Parathyroid adenoma (tissue), 2 donors: Measurements from ENCODE around the gene PGLYRP4.

Experiments used
- H2AFZ ChIP-seq: fragments of 300-600 bp; sonication (generic); one replicate; pipeline ENCODE4 v1.7.0; 2017; ENCODE audit warnings: antibody characterized with exemption, mild to moderate bottlenecking
- H3K27ac ChIP-seq: fragments of 300-600 bp; sonication (generic); one replicate; pipeline ENCODE4 v1.7.0; 2017
- H3K27me3 ChIP-seq: fragments of 300-600 bp; sonication (generic); one replicate; pipeline ENCODE4 v1.7.0; 2017; ENCODE audit warnings: low read length; ENCODE audit not compliant: control insufficient read depth, insufficient read depth
- H3K36me3 ChIP-seq: fragments of 300-600 bp; sonication (generic); one replicate; pipeline ENCODE4 v1.7.0; 2017; ENCODE audit warnings: low read length; ENCODE audit not compliant: control insufficient read depth, insufficient read depth
- H3K4me1 ChIP-seq: fragments of 300-600 bp; sonication (generic); one replicate; pipeline ENCODE4 v1.7.0; 2017; ENCODE audit warnings: control low read depth
- H3K4me2 ChIP-seq: fragments of 300-600 bp; sonication (generic); one replicate; pipeline ENCODE4 v1.7.0; 2017; ENCODE audit warnings: low read length
- H3K4me3 ChIP-seq: fragments of 300-600 bp; sonication (generic); one replicate; pipeline ENCODE4 v1.7.0; 2017; ENCODE audit warnings: low read depth, low read length
- H3K79me2 ChIP-seq: fragments of 300-600 bp; sonication (generic); one replicate; pipeline ENCODE4 v1.7.0; 2017; ENCODE audit warnings: control low read depth
- H3K9ac ChIP-seq: fragments of 300-600 bp; sonication (generic); one replicate; pipeline ENCODE4 v1.7.0; 2017; ENCODE audit warnings: mild to moderate bottlenecking
- H3K9me3 ChIP-seq: fragments of 300-600 bp; sonication (generic); one replicate; pipeline ENCODE4 v1.7.0; 2017; ENCODE audit warnings: low read length; ENCODE audit not compliant: control insufficient read depth
- TF ChIP-seq, protein P1 (sequence below): fragments of 300-600 bp; sonication (generic); IDR thresholded peaks from one replicate; pipeline ENCODE4 v1.7.0; 2017; ENCODE audit warnings: antibody characterized with exemption, mild to moderate bottlenecking
- donor health status: primary hyperparathyroidism.

The PGLYRP4 gene

DNA sequence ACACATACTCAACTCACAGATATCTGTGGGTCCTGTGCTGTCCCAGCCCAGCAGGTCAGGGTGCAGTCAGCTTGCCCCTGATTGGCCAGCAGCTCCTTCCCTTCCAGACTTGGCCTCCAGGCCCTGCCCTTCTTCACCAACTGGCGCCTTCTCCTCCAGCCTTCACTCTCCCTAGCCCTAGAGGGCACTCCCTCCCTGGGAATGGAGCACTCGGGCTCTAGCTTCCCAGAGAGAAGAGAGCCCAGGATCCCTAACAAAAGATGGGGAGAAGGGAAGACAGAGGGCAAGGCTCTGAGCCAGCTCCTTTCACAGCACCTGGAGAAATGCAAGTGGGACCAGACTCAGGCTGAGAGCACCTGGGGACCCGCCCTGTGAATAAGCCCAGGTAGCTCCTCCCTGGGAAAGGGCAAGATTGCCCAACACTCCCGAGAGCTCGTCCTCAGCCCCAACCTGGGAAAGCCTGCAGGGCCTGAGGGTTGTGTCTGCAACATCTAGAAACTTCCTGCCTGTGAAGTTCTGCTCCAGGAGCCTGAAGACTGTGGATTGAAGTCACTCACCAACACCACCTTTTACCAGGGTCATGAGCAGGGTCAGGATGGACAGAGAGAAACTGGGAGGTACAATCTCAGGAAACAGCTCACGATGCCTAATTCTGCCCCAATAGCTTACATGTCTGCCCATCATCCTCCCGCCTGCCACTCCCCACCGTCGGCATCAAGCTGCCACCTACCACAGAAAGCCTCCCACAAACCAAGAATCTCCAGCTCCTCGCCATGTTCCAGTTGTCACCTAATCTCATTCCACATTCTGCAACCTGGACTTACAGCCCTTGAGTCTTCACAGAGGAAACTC lies at the start of gene PGLYRP4:
TSS of gene PGLYRP4 (minus strand) at position 331 of the 852 bp plus-strand sequence. CDS start 909 bp downstream, outside the sequence.
- H3K27me3 ChIP-seq = no peaks in the 10 kb centered on the region
- no peaks in the 10 kb centered on the region for H3K79me2 ChIP-seq
- no peaks in the 10 kb centered on the region for H3K9me3 ChIP-seq
- H3K4me1 ChIP-seq = no peaks in the 10 kb centered on the region
- H3K4me2 ChIP-seq = no peak within 1 kb of the TSS
- no peak within 1 kb of the TSS for H3K9ac ChIP-seq
- H3K4me3 ChIP-seq = no peak within 1 kb of the TSS
- H2AFZ ChIP-seq = no peak within 1 kb of the TSS
- H3K36me3 ChIP-seq = no peaks in the 10 kb centered on the region
- TF ChIP-seq, protein P1, sequence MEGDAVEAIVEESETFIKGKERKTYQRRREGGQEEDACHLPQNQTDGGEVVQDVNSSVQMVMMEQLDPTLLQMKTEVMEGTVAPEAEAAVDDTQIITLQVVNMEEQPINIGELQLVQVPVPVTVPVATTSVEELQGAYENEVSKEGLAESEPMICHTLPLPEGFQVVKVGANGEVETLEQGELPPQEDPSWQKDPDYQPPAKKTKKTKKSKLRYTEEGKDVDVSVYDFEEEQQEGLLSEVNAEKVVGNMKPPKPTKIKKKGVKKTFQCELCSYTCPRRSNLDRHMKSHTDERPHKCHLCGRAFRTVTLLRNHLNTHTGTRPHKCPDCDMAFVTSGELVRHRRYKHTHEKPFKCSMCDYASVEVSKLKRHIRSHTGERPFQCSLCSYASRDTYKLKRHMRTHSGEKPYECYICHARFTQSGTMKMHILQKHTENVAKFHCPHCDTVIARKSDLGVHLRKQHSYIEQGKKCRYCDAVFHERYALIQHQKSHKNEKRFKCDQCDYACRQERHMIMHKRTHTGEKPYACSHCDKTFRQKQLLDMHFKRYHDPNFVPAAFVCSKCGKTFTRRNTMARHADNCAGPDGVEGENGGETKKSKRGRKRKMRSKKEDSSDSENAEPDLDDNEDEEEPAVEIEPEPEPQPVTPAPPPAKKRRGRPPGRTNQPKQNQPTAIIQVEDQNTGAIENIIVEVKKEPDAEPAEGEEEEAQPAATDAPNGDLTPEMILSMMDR = no peak
- no peak within 1 kb of the TSS for H3K27ac ChIP-seq

- no peak overlapping the region for H3K9ac ChIP-seq
- H3K27me3 ChIP-seq = no peaks in the 10 kb centered on the region
- no peaks in the 10 kb centered on the region for H3K4me1 ChIP-seq
Measured at GRCh38 chr1:153397924-153398651, 49.4 kb upstream of the PGLYRP4 start.

DNA sequence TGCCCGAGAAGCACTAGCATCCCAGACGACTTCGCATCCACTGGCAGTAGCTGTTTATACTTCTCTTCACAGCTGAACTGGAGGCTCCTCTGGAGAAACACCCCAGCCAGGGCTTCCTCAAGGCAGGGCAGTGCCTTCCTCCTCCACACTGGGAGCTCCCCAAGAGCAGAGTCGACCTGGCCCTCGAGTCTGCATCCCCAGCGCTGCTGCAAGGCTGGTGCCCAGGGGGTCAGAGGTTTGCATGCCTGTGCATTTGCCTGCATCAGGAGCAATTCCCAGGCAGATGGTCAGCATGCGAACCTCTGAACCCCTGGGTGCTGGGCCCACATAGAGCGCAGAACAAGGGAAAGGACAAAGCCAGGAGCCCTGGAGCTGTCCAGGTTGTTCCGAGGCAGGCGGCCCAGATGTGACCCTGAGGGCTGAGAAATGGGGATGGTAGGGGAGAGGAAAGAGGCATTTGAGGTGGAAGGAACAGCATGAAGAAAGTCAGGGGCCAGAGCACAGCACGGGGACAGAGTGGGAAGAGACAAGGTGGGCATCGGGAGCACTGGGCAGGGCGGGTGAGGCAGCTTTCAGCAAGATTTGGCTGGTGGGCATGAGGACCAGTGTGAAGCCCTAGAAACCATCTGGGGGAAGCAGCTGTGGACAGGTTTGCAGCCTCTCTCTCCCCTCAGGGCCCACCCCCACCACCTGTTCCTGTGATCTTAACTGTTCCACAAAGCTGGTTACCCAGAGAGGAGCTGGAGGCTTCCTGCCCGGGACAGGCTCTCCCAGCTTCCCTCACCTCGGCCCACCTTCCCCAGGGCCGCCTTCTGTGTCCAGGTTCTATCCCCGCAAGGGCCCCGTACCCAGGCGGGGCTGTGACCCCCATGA lies 48.6 kb upstream of the PGLYRP4 start:
- Histone ChIP-seq H2AFZ (no peak overlapping the region), H3K4me1 (no peaks in the 10 kb centered on the region), H3K36me3 (no peaks in the 10 kb centered on the region), H3K27ac (no peak overlapping the region), H3K79me2 (no peaks in the 10 kb centered on the region), H3K9me3 (no peaks in the 10 kb centered on the region), H3K27me3 (no peaks in the 10 kb centered on the region), H3K4me3 (no peak overlapping the region), H3K9ac (no peak overlapping the region), H3K4me2 (no peak overlapping the region)
- TF ChIP-seq, protein P1 = no peak

More at GRCh38 chr1:153397924-153398651, 49.4 kb upstream of the PGLYRP4 start:
- TF ChIP-seq, protein P1 = no peak
- Histone ChIP-seq H3K27ac (no peak overlapping the region), H3K79me2 (no peaks in the 10 kb centered on the region), H3K4me3 (no peak overlapping the region), H2AFZ (no peak overlapping the region), H3K4me2 (no peak overlapping the region), H3K9me3 (no peaks in the 10 kb centered on the region), H3K36me3 (no peaks in the 10 kb centered on the region)

- no peaks in the 10 kb centered on the region for H3K79me2 ChIP-seq
- H3K4me2 ChIP-seq = no peak overlapping the region
- H2AFZ ChIP-seq = no peak overlapping the region
- H3K9me3 ChIP-seq = no peaks in the 10 kb centered on the region
- TF ChIP-seq, protein P1 = no peak
- H3K36me3 ChIP-seq = no peaks in the 10 kb centered on the region
- H3K27me3 ChIP-seq = no peaks in the 10 kb centered on the region
- H3K4me3 ChIP-seq = no peak overlapping the region
- H3K9ac ChIP-seq = no peak overlapping the region
- no peaks in the 10 kb centered on the region for H3K4me1 ChIP-seq
- H3K27ac ChIP-seq = no peak overlapping the region
Measured at GRCh38 chr1:153396461-153396860, 47.8 kb upstream of the PGLYRP4 start.
